Smooth muscle cell (in vitro differentiated cells): ENCODE results near the gene SLC51B. TPM values are rescaled to one million over a fixed set of nuclear protein-coding genes. Genes with fewer than 3 reads are reported as not detected.
"Not testable (repeated sequence)": the region's sequence is repeated elsewhere in the genome, so short reads cannot be mapped to it uniquely, and the experiment has no call there.

Experiments
- DNase-seq: peaks from one replicate; lab custom pipeline; 2025; ENCODE audit not compliant: unreplicated experiment; lab: John Stamatoyannopoulos, UW
- H2AFZ ChIP-seq: fragments of 200-600 bp; sonication (generic); 2 replicates; pipeline ENCODE4 v1.6.0; 2016; ENCODE audit warnings: antibody characterized with exemption, low read depth, mild to moderate bottlenecking
- H3F3A ChIP-seq: fragments of 200-600 bp; sonication (generic); 2 replicates; pipeline ENCODE4 v1.6.0; 2017; ENCODE audit warnings: antibody characterized with exemption, low read depth
- H3K27ac ChIP-seq: fragments of 200-600 bp; sonication (generic); 2 replicates; pipeline ENCODE4 v1.5.1; 2016; ENCODE audit warnings: low read depth, mild to moderate bottlenecking
- H3K27me3 ChIP-seq: fragments of 200-600 bp; sonication (generic); 2 replicates; pipeline ENCODE4 v1.6.1; 2016; ENCODE audit warnings: low read depth, mild to moderate bottlenecking
- H3K36me3 ChIP-seq: fragments of 200-600 bp; sonication (generic); 2 replicates; pipeline ENCODE4 v1.5.1; 2016; ENCODE audit warnings: low read depth
- H3K4me1 ChIP-seq: fragments of 200-600 bp; sonication (generic); 2 replicates; pipeline ENCODE4 v1.5.1; 2016; ENCODE audit warnings: low read depth
- H3K4me2 ChIP-seq: fragments of 200-600 bp; sonication (generic); 2 replicates; pipeline ENCODE4 v1.6.0; 2016; ENCODE audit warnings: mild to moderate bottlenecking
- H3K4me3 ChIP-seq: fragments of 200-600 bp; sonication (generic); 2 replicates; pipeline ENCODE4 v1.5.1; 2016; ENCODE audit warnings: mild to moderate bottlenecking
- H3K79me2 ChIP-seq: fragments of 200-600 bp; sonication (generic); 2 replicates; pipeline ENCODE4 v1.6.0; 2016; ENCODE audit warnings: low read depth, mild to moderate bottlenecking
- H3K9ac ChIP-seq: fragments of 200-600 bp; sonication (generic); 2 replicates; pipeline ENCODE4 v1.6.0; 2016; ENCODE audit warnings: low read depth
- H3K9me3 ChIP-seq: fragments of 200-600 bp; sonication (generic); replicated peaks from 2 replicates; pipeline ENCODE4 v1.5.1; 2016; ENCODE audit warnings: low read depth
- H4K20me1 ChIP-seq: fragments of 200-600 bp; sonication (generic); 2 replicates; pipeline ENCODE4 v1.6.0; 2016; ENCODE audit warnings: low read depth
- CTCF ChIP-seq: fragments of 200-600 bp; sonication (generic); IDR thresholded peaks from 2 replicates; pipeline ENCODE4 v1.5.1; 2017; ENCODE audit warnings: borderline replicate concordance, mild to moderate bottlenecking, antibody characterized with exemption; ENCODE audit not compliant: insufficient read depth, poor library complexity, severe bottlenecking
- WGBS: methylation state at CpG from one replicate; pipeline ENCODE4 v1.1.7; 2016; ENCODE audit warnings: low lambda C conversion rate; 5-methylcytosine and 5-hydroxymethylcytosine counted together
- polyA plus RNA-seq: library from polyadenylated mRNA; unstranded; fragments of >200 nt; fragmentation: Nextera tagmentation; extraction: Ambion mirVana; gene quantifications from 2 replicates; pipeline ENCODE4 v1.2.1, GENCODE V29; 2016
- total RNA-seq: library from RNA; depleted of rRNA; stranded (reverse); fragments of >200 nt; gene quantifications from 2 replicates; pipeline ENCODE4 v1.2.3, GENCODE V29; 2014

SLC51B gene
- total and polyA plus RNA-seq, 2 experiments from 2014 or later = not detected

GRCh38 chr15:65041787-65042186 lies 3.4 kb upstream of the SLC51B start:
- H3K9me3 ChIP-seq = no peaks in the 10 kb centered on the region
- no peaks in the 10 kb centered on the region for H3K27me3 ChIP-seq
- H3K79me2 ChIP-seq = no peaks in the 10 kb centered on the region
- no peak overlapping the region for H3K9ac ChIP-seq
- no peak overlapping the region for H3K4me3 ChIP-seq
- no peak for TF ChIP-seq CTCF
- no peaks in the 10 kb centered on the region for H3F3A ChIP-seq
- no peaks in the 10 kb centered on the region for H4K20me1 ChIP-seq
- no peaks in the 10 kb centered on the region for H3K36me3 ChIP-seq
- H3K4me2 ChIP-seq = no peak overlapping the region
- DNase-seq = no peak
- H2AFZ ChIP-seq = no peak overlapping the region
- no peaks in the 10 kb centered on the region for H3K4me1 ChIP-seq
- 86% methylated on average over 2 of the region's 2 CpGs for WGBS
- no peak overlapping the region for H3K27ac ChIP-seq

GRCh38 chr15:65042776-65043327 lies 2.3 kb upstream of the SLC51B start:
- Histone ChIP-seq H2AFZ (no peak overlapping the region), H3K4me3 (no peak overlapping the region)
- 42% methylated on average over 4 of the region's 4 CpGs for WGBS

GRCh38 chr15:65044218-65044617 lies 969 bp upstream of the SLC51B start:
- not testable (repeated sequence) for H3K4me3 ChIP-seq, DNase-seq, H3K79me2 ChIP-seq, H3K9ac ChIP-seq, H3K27ac ChIP-seq, H3K36me3 ChIP-seq, H2AFZ ChIP-seq, H3F3A ChIP-seq, H3K9me3 ChIP-seq, H3K27me3 ChIP-seq, H3K4me1 ChIP-seq, H3K4me2 ChIP-seq, H4K20me1 ChIP-seq
- 48% methylated on average over 5 of the region's 5 CpGs for WGBS

More at GRCh38 chr15:65042776-65043327, 2.3 kb upstream of the SLC51B start:
- no peaks in the 10 kb centered on the region for H3F3A ChIP-seq
- no peaks in the 10 kb centered on the region for H4K20me1 ChIP-seq
- no peak for TF ChIP-seq CTCF
- H3K9ac ChIP-seq = no peak overlapping the region
- no peak overlapping the region for H3K27ac ChIP-seq
- H3K4me1 ChIP-seq = no peaks in the 10 kb centered on the region
- no peaks in the 10 kb centered on the region for H3K36me3 ChIP-seq
- no peak for DNase-seq
- no peaks in the 10 kb centered on the region for H3K27me3 ChIP-seq
- H3K9me3 ChIP-seq = no peaks in the 10 kb centered on the region
- no peak overlapping the region for H3K4me2 ChIP-seq
- no peaks in the 10 kb centered on the region for H3K79me2 ChIP-seq

GRCh38 chr15:65048241-65048640 lies 3.1 kb downstream of the SLC51B start:
- 89% methylated on average over 2 of the region's 2 CpGs for WGBS
- H3K79me2 ChIP-seq = no peaks in the 10 kb centered on the region
- no peak for TF ChIP-seq CTCF

More at GRCh38 chr15:65048241-65048640, 3.1 kb downstream of the SLC51B start:
- DNase-seq = no peak
- Histone ChIP-seq H3K36me3 (no peaks in the 10 kb centered on the region), H3K4me2 (no peak overlapping the region), H3K4me1 (no peaks in the 10 kb centered on the region), H3K4me3 (no peak overlapping the region), H4K20me1 (no peaks in the 10 kb centered on the region), H2AFZ (no peak overlapping the region), H3K27me3 (no peaks in the 10 kb centered on the region), H3K9ac (no peak overlapping the region), H3K9me3 (no peaks in the 10 kb centered on the region), H3K27ac (no peak overlapping the region), H3F3A (no peaks in the 10 kb centered on the region)
